Testis (tissue), 2 donors: ENCODE results near the gene DIS3L2.

Experiments
- POLR2A ChIP-seq: fragments of 450-650 bp; IDR thresholded peaks from one replicate; pipeline ENCODE4 v1.6.1; 2017; ENCODE audit warnings: antibody characterized with exemption, mild to moderate bottlenecking, moderate library complexity
- TF ChIP-seq, protein P1 (sequence below), 3 experiments: fragments of 450-650 bp in 2 of 3; fragments of 200-600 bp in 1 of 3; sonication (generic) in 1 of 3; IDR thresholded peaks; one replicate each; pipeline ENCODE4 v1.5.1; 2016 to 2019; ENCODE audit warnings: antibody characterized with exemption in 3 of 3, mild to moderate bottlenecking in 2 of 3, moderate library complexity in 1 of 3

DNA sequence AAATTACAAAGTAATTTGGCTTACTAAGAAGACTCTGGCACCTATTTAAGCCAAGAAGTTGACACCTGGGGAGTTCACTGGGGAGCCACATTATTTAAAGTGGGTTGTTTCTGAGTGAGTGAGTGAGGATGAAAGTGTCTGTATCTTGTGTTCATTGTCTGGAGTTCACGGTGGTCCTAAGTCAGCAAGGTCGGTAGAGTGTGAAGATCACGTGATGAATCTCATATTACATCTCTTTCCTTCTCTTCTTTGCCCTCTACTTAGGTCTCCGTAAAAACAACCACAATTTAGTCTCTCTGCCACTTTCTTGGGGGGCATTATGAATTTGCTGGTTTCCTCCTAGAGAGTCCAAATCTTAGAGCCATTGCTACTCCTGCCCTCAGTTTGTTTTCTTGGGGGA lies 67.8 kb downstream of the DIS3L2 start:
- TF ChIP-seq, protein P1, sequence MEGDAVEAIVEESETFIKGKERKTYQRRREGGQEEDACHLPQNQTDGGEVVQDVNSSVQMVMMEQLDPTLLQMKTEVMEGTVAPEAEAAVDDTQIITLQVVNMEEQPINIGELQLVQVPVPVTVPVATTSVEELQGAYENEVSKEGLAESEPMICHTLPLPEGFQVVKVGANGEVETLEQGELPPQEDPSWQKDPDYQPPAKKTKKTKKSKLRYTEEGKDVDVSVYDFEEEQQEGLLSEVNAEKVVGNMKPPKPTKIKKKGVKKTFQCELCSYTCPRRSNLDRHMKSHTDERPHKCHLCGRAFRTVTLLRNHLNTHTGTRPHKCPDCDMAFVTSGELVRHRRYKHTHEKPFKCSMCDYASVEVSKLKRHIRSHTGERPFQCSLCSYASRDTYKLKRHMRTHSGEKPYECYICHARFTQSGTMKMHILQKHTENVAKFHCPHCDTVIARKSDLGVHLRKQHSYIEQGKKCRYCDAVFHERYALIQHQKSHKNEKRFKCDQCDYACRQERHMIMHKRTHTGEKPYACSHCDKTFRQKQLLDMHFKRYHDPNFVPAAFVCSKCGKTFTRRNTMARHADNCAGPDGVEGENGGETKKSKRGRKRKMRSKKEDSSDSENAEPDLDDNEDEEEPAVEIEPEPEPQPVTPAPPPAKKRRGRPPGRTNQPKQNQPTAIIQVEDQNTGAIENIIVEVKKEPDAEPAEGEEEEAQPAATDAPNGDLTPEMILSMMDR (IDR thresholded peaks at IDR 0.05): no peak
- no peak for TF ChIP-seq POLR2A
